Caco-2 (cell line): ENCODE data around the gene TACC2. TPM values are rescaled to one million over a fixed set of nuclear protein-coding genes. Genes with fewer than 3 reads are reported as not detected.

ENCODE experiments used
- BruUV-seq: library from RNA; stranded (reverse); fragments of 400-500 nt; replicated peaks from 2 replicates; lab custom pipeline; 2021; lab: Mats Ljungman, UMichigan
- CTCF ChIA-PET: fragments of 300-600 bp; sonication (Branson Sonifier 250); formaldehyde crosslinking; loops from one replicate; lab custom pipeline; 2022; ENCODE audit warnings: antibody characterized with exemption; lab: Charles Lee
- POLR2A ChIA-PET: fragments of 300-600 bp; sonication (Branson Sonifier 250); formaldehyde crosslinking; loops from one replicate; lab custom pipeline; 2022; ENCODE audit warnings: antibody characterized with exemption; lab: Charles Lee
- DNase-seq, 2 experiments: peaks; one replicate each; pipeline versions ENCODE4 v3.0.0 to v3.0.0-alpha.2; 2020 to 2022
- H3K27me3 ChIP-seq: replicated peaks from 2 replicates; pipeline ENCODE4 v1.6.0; 2011; ENCODE audit warnings: low read length; ENCODE audit not compliant: control insufficient read depth, insufficient read depth
- H3K36me3 ChIP-seq: 2 replicates; pipeline ENCODE4 v1.5.1; 2011; ENCODE audit warnings: low read length; ENCODE audit not compliant: control insufficient read depth, insufficient read depth
- H3K4me1 ChIP-seq: fragments of 250-450 bp; sonication (Bioruptor Pico); 2 replicates; pipeline ENCODE4 v1.5.1; 2020; ENCODE audit warnings: mild to moderate bottlenecking
- H3K4me3 ChIP-seq: 2 replicates; pipeline ENCODE4 v1.5.1; 2011; ENCODE audit warnings: low read depth, mild to moderate bottlenecking, control low read depth, low read length
- H3K9me3 ChIP-seq: fragments of 250-450 bp; sonication (Bioruptor Pico); 2 replicates; pipeline ENCODE4 v1.5.1; 2020; ENCODE audit warnings: mild to moderate bottlenecking, moderate library complexity
- H3K27ac Mint-ChIP-seq: one replicate; pipeline ENCODE4 v1.8.0; 2022; ENCODE audit warnings: mixed read lengths; ENCODE audit not compliant: unreplicated experiment
- H3K27me3 Mint-ChIP-seq: one replicate; pipeline ENCODE4 v1.8.0; 2022; ENCODE audit warnings: mixed read lengths; ENCODE audit not compliant: insufficient read depth, unreplicated experiment
- H3K36me3 Mint-ChIP-seq: one replicate; pipeline ENCODE4 v1.8.0; 2022; ENCODE audit warnings: mild to moderate bottlenecking, mixed read lengths; ENCODE audit not compliant: insufficient read depth, unreplicated experiment
- H3K4me1 Mint-ChIP-seq: one replicate; pipeline ENCODE4 v1.8.0; 2022; ENCODE audit warnings: low read depth, mixed read lengths; ENCODE audit not compliant: unreplicated experiment
- H3K4me3 Mint-ChIP-seq: one replicate; pipeline ENCODE4 v1.8.0; 2022; ENCODE audit warnings: mild to moderate bottlenecking, moderate library complexity, mixed read lengths; ENCODE audit not compliant: unreplicated experiment
- H3K9me3 Mint-ChIP-seq: one replicate; pipeline ENCODE4 v1.8.0; 2022; ENCODE audit warnings: mixed read lengths; ENCODE audit not compliant: unreplicated experiment
- intact Hi-C: fragments of 100-400 bp; cut with micrococcal nuclease; formaldehyde crosslinking; loops from one replicate; pipeline ENCODE4 v1.10.0; 2022; ENCODE audit not compliant: unreplicated experiment
- total RNA-seq: library from RNA; stranded (reverse); gene quantifications from 2 replicates; pipeline ENCODE4 v1.2.3, GENCODE V29; 2022
- TF ChIP-seq, protein P1 (sequence below), 2 experiments: fragments of 200-600 bp in 1 of 2; IDR thresholded peaks; 1 replicate in 1 of 2; 2 replicates in 1 of 2; pipeline versions ENCODE4 v1.5.1 to v1.8.0; 2011 to 2022; ENCODE audit warnings: antibody characterized with exemption in 1 of 2, control low read depth in 1 of 2, inconsistent platforms in 1 of 2, low read depth in 1 of 2, low read length in 1 of 2, mild to moderate bottlenecking in 1 of 2, moderate library complexity in 1 of 2; ENCODE audit not compliant: insufficient read depth in 1 of 2, severe bottlenecking in 1 of 2, unreplicated experiment in 1 of 2

Gene TACC2
- total RNA-seq, 1 experiment from 2014 or later = 117 TPM

DNA sequence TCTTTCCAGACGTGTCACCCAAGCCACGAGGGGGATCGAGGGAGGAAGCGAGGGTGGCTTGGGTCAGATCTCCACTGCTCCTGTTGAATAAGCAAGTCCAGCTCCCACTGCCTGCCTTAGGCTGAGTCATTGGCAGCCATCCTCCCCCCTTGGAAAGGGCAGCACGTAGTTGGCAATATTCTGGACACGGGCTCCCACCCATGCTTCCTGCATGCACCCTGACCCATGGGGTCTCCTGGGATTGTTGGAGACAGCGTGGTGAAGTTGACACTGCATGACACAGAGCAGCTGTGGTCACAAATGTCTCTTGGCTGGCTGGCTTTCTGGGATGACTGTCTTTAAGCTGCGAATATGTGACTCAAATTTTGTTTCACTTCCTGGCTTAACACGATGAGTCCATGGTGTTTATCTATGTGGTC, 293.3 kb downstream of the TACC2 start:
- intact Hi-C loops = no loop called here
- Mint-ChIP-seq H3K36me3 (peaks cover 8% of the 10 kb centered on the region), H3K4me1 (no peaks in the 10 kb centered on the region), H3K9me3 (no peaks in the 10 kb centered on the region), H3K27ac (no peak overlapping the region), H3K4me3 (no peak overlapping the region), H3K27me3 (no peaks in the 10 kb centered on the region)
- H3K9me3 ChIP-seq = no peaks in the 10 kb centered on the region
- ChIA-PET POLR2A (no interaction called here), CTCF (no interaction called here)
- H3K36me3 ChIP-seq = no peaks in the 10 kb centered on the region
- peaks cover 5% of the 10 kb centered on the region for H3K4me1 ChIP-seq
- no TSS peak for BruUV-seq
- H3K27me3 ChIP-seq = no peaks in the 10 kb centered on the region
- TF ChIP-seq, protein P1, sequence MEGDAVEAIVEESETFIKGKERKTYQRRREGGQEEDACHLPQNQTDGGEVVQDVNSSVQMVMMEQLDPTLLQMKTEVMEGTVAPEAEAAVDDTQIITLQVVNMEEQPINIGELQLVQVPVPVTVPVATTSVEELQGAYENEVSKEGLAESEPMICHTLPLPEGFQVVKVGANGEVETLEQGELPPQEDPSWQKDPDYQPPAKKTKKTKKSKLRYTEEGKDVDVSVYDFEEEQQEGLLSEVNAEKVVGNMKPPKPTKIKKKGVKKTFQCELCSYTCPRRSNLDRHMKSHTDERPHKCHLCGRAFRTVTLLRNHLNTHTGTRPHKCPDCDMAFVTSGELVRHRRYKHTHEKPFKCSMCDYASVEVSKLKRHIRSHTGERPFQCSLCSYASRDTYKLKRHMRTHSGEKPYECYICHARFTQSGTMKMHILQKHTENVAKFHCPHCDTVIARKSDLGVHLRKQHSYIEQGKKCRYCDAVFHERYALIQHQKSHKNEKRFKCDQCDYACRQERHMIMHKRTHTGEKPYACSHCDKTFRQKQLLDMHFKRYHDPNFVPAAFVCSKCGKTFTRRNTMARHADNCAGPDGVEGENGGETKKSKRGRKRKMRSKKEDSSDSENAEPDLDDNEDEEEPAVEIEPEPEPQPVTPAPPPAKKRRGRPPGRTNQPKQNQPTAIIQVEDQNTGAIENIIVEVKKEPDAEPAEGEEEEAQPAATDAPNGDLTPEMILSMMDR (IDR thresholded peaks at IDR 0.05; ENCODE audit: insufficient read depth in 1 of 2, low read depth in 1 of 2, low read length in 1 of 2, severe bottlenecking in 1 of 2, unreplicated experiment in 1 of 2) = no peak
- H3K4me3 ChIP-seq = no peak overlapping the region
- DNase-seq = no peak

DNA sequence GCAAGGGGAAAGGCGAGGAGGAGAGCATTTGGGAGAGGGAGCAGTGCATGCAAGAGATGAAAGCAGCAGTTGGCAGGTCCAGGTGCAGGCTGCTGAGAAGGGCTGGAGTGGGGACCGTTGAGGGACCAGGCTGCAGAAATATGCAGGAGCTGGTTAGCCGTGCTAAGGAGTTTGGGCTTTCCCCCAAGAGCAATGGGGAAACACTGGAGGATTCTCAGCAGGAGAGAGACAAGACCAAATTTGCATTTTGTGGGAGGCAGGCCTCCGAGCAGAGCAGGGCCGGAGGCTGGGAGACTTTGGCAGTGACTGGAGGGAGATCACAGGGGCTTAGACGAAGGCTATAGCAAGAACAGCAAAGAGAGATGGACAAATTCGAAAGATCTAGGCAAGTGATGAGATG, 293.9 kb downstream of the TACC2 start:
- no peaks in the 10 kb centered on the region for H3K4me1 Mint-ChIP-seq
- no peaks in the 10 kb centered on the region for H3K9me3 Mint-ChIP-seq
- Histone ChIP-seq H3K36me3 (no peaks in the 10 kb centered on the region), H3K9me3 (no peaks in the 10 kb centered on the region), H3K27me3 (no peaks in the 10 kb centered on the region), H3K4me1 (no peaks in the 10 kb centered on the region; the same call in 1 of the 2 replicates), H3K4me3 (no peak overlapping the region)
- TF ChIP-seq, protein P1 (IDR thresholded peaks at IDR 0.05; ENCODE audit: insufficient read depth in 1 of 2, low read depth in 1 of 2, low read length in 1 of 2, severe bottlenecking in 1 of 2, unreplicated experiment in 1 of 2) = no peak
- H3K27me3 Mint-ChIP-seq = no peaks in the 10 kb centered on the region
- H3K4me3 Mint-ChIP-seq = no peak overlapping the region
- peaks cover 8% of the 10 kb centered on the region for H3K36me3 Mint-ChIP-seq
- ChIA-PET POLR2A (no interaction called here), CTCF (no interaction called here)
- intact Hi-C loops = no loop called here
- DNase-seq = no peak
- BruUV-seq = no TSS peak
- H3K27ac Mint-ChIP-seq = no peak overlapping the region

DNA sequence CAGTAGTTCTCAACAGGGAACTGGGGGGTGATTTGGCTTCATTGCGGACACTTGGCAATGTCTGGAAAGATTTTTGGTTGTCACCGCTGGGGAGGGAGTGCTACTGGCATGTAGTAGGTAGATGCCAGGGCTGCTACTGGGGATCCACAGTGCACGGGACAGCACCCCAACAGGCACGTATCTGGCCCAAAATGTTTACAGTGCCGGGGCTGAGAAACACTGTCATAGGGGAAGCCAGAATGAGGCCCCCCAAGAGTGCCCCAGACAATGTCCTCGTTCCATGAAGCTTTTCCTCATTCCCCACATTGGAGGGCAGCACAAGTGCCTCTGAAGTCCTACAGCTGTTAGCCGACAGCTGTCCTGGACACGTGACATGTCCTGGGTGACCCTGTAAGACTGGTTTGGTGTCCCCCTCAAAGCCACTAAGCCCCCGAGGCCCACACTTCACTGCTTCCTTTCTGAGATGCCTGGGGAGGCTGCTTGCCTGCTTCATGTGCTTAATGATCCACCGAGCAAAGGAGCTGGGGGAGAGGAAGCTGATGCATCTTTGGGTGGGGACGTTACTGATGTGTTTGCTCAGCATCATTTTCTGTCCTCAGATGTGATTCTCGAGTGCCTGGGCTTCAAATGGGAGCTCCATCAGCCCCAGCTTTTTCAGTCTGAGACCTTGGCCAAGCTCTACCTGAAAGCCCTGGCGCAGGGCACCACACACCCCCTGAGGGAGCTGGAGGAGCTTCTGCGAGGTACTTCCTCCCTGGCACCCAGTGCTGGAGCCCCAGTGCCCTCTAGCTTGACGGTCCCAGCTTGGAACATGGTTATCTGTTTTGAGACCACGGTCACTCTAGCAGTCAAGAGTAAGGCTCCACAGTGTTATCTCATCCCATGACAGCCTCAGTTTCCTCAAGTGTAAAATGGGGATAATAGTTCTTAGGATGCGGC, 296.8 kb downstream of the TACC2 start:
- intact Hi-C loops = no loop called here
- H3K4me1 ChIP-seq = no peaks in the 10 kb centered on the region
- Mint-ChIP-seq H3K27me3 (no peaks in the 10 kb centered on the region), H3K36me3 (no peaks in the 10 kb centered on the region), H3K27ac (no peak overlapping the region), H3K9me3 (no peaks in the 10 kb centered on the region), H3K4me1 (no peaks in the 10 kb centered on the region), H3K4me3 (no peak overlapping the region)
- CTCF ChIA-PET = no interaction called here
- BruUV-seq = no TSS peak
- H3K9me3 ChIP-seq = no peaks in the 10 kb centered on the region
- DNase-seq = no peak
- POLR2A ChIA-PET = interaction anchor here (1.4 kb wide), 1 partner anchor 88 kb away, joined by 5 read pairs; no protein-coding TSS in a partner anchor
- H3K27me3 ChIP-seq = no peaks in the 10 kb centered on the region
- H3K4me3 ChIP-seq = no peak overlapping the region
- H3K36me3 ChIP-seq = no peaks in the 10 kb centered on the region
- TF ChIP-seq, protein P1 (IDR thresholded peaks at IDR 0.05; ENCODE audit: insufficient read depth in 1 of 2, low read depth in 1 of 2, low read length in 1 of 2, severe bottlenecking in 1 of 2, unreplicated experiment in 1 of 2) = no peak
